GM18519 (cell line): ENCODE data around the gene SAMD1.

Experiments used
- ATAC-seq: cut with Tn5 transposase; IDR thresholded peaks from one replicate; pipeline ENCODE4 v1.9.1; 2021; ENCODE audit warnings: mild to moderate bottlenecking, moderate library complexity; ENCODE audit not compliant: unreplicated experiment, low FRiP score

The SAMD1 gene

GRCh38 chr19:14091081-14091812, 696 bp upstream of the SAMD1 start:
- ATAC-seq = peak; percentile 35

GRCh38 chr19:14089662-14090508, 666 bp downstream of the SAMD1 start:
- no peak for ATAC-seq

GRCh38 chr19:14089412-14089661, 1.2 kb downstream of the SAMD1 start:
- ATAC-seq = no peak

GRCh38 chr19:14088634-14089411, 1.7 kb downstream of the SAMD1 start:
- no peak for ATAC-seq

- no peak for ATAC-seq
These were observed 4.5 kb downstream of the SAMD1 start for GRCh38 chr19:14086098-14086497.

GRCh38 chr19:14085309-14085995, 5.1 kb downstream of the SAMD1 start, which contains the start of gene C19orf67:
Gene C19orf67, minus strand, starts transcription at chr19:14085783. Its CDS starts 156 bp downstream, at chr19:14085627.
- no peak for ATAC-seq

GRCh38 chr19:14082675-14082960, 7.9 kb downstream of the SAMD1 start:
- no peak for ATAC-seq

- ATAC-seq = no peak
These were observed 8.5 kb downstream of the SAMD1 start for GRCh38 chr19:14081797-14082674.

- peak; percentile 78 for ATAC-seq
These were observed 9.4 kb downstream of the SAMD1 start for GRCh38 chr19:14080887-14081796.

GRCh38 chr19:14078411-14078810, 12.1 kb downstream of the SAMD1 start:
- ATAC-seq = no peak

GRCh38 chr19:14073925-14074838, 16.4 kb downstream of the SAMD1 start:
- no peak for ATAC-seq

GRCh38 chr19:14073261-14073924, 17.2 kb downstream of the SAMD1 start:
- ATAC-seq = peak; percentile 40

GRCh38 chr19:14072535-14073260, 17.9 kb downstream of the SAMD1 start, which contains the start of gene MISP3:
Gene MISP3, plus strand, starts transcription at chr19:14072786. Its CDS starts 524 bp downstream, at chr19:14073310.
- ATAC-seq = no peak

- ATAC-seq = no peak
These were observed 20.1 kb downstream of the SAMD1 start for GRCh38 chr19:14070268-14071050.

GRCh38 chr19:14066134-14066533, 24.4 kb downstream of the SAMD1 start:
- ATAC-seq = no peak

- ATAC-seq = no peak
These were observed 27.4 kb downstream of the SAMD1 start for GRCh38 chr19:14063105-14063504.
